ENCODE data around the gene WNT9B. TPM values are rescaled to one million over a fixed set of nuclear protein-coding genes. Genes with fewer than 3 reads are reported as not detected.

WNT9B gene
- total and polyA plus RNA-seq, 2 experiments from 2014 or later, result 0.17 TPM; not detected in 1

DNA sequence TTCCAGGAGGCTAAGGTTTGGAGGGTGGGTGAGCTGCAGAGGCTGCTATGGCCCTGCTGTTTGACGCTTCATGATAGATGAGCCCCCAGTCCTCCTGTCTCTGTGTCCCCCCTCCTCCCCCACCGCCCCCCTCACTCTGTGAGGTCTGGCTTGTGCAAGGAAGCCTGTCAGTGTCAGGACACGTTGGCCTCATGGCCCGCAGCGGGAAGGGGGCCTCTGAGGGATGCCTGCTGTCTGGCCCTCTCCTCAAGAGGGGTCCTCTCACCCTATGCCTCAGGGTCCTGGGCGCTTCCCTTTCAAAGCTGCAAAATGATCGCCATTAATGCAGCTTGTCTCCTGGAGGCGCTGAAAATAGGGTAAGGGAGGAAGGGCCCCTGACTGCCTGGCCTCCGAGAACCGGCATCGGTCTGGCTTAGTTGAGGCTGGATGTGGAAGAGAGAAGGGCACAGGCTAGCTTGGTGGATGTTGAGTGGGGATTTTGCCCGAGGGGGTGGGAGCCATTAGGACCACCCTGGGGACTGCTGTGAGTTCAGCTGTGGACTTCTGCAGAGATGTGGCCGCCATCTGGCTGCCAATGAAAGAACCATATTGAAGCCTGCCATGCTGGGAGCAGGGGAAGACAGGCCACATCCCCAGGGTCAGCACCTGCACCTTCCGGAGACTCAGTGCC is 56.8 kb downstream of the WNT9B start:
- H3K4me2 ChIP-seq, result no peak overlapping the region
- peaks cover 13% of the 10 kb centered on the region for H3K27me3 Mint-ChIP-seq (ENCODE audit: insufficient read depth, low read depth, poor library complexity)
- DNase-seq (ENCODE audit: low spot score), result no peak
- no peaks in the 10 kb centered on the region for H3K79me2 ChIP-seq (replicated peaks; ENCODE audit: insufficient read depth)
- no peaks in the 10 kb centered on the region for H3K4me1 ChIP-seq (ENCODE audit: insufficient read depth)
- no peaks in the 10 kb centered on the region for H3K36me3 Mint-ChIP-seq (ENCODE audit: low read depth)
- H2AFZ ChIP-seq, result no peak overlapping the region
- no peak for TF ChIP-seq EZH2 (IDR thresholded peaks at IDR 0.05; ENCODE audit: low read depth, unreplicated experiment)
- no peak for TF ChIP-seq EZH2phosphoT487 (IDR thresholded peaks at IDR 0.05; ENCODE audit: unreplicated experiment)
- TF ChIP-seq NANOG (IDR thresholded peaks at IDR 0.05; ENCODE audit: borderline replicate concordance), result no peak
- TF ChIP-seq, protein P1, sequence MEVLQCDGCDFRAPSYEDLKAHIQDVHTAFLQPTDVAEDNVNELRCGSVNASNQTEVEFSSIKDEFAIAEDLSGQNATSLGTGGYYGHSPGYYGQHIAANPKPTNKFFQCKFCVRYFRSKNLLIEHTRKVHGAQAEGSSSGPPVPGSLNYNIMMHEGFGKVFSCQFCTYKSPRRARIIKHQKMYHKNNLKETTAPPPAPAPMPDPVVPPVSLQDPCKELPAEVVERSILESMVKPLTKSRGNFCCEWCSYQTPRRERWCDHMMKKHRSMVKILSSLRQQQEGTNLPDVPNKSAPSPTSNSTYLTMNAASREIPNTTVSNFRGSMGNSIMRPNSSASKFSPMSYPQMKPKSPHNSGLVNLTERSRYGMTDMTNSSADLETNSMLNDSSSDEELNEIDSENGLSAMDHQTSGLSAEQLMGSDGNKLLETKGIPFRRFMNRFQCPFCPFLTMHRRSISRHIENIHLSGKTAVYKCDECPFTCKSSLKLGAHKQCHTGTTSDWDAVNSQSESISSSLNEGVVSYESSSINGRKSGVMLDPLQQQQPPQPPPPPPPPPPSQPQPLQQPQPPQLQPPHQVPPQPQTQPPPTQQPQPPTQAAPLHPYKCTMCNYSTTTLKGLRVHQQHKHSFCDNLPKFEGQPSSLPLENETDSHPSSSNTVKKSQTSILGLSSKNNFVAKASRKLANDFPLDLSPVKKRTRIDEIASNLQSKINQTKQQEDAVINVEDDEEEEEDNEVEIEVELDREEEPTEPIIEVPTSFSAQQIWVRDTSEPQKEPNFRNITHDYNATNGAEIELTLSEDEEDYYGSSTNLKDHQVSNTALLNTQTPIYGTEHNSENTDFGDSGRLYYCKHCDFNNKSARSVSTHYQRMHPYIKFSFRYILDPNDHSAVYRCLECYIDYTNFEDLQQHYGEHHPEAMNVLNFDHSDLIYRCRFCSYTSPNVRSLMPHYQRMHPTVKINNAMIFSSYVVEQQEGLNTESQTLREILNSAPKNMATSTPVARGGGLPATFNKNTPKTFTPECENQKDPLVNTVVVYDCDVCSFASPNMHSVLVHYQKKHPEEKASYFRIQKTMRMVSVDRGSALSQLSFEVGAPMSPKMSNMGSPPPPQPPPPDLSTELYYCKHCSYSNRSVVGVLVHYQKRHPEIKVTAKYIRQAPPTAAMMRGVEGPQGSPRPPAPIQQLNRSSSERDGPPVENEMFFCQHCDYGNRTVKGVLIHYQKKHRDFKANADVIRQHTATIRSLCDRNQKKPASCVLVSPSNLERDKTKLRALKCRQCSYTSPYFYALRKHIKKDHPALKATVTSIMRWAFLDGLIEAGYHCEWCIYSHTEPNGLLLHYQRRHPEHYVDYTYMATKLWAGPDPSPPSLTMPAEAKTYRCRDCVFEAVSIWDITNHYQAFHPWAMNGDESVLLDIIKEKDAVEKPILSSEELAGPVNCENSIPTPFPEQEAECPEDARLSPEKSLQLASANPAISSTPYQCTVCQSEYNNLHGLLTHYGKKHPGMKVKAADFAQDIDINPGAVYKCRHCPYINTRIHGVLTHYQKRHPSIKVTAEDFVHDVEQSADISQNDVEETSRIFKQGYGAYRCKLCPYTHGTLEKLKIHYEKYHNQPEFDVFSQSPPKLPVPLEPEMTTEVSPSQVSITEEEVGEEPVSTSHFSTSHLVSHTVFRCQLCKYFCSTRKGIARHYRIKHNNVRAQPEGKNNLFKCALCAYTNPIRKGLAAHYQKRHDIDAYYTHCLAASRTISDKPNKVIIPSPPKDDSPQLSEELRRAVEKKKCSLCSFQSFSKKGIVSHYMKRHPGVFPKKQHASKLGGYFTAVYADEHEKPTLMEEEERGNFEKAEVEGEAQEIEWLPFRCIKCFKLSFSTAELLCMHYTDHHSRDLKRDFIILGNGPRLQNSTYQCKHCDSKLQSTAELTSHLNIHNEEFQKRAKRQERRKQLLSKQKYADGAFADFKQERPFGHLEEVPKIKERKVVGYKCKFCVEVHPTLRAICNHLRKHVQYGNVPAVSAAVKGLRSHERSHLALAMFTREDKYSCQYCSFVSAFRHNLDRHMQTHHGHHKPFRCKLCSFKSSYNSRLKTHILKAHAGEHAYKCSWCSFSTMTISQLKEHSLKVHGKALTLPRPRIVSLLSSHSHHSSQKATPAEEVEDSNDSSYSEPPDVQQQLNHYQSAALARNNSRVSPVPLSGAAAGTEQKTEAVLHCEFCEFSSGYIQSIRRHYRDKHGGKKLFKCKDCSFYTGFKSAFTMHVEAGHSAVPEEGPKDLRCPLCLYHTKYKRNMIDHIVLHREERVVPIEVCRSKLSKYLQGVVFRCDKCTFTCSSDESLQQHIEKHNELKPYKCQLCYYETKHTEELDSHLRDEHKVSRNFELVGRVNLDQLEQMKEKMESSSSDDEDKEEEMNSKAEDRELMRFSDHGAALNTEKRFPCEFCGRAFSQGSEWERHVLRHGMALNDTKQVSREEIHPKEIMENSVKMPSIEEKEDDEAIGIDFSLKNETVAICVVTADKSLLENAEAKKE (CRISPR knock-in tag; IDR thresholded peaks at IDR 0.05), result no peak
- TF ChIP-seq ZNF331 (CRISPR knock-in tag; IDR thresholded peaks at IDR 0.05; ENCODE audit: low read depth), result no peak
- TF ChIP-seq, protein P2, sequence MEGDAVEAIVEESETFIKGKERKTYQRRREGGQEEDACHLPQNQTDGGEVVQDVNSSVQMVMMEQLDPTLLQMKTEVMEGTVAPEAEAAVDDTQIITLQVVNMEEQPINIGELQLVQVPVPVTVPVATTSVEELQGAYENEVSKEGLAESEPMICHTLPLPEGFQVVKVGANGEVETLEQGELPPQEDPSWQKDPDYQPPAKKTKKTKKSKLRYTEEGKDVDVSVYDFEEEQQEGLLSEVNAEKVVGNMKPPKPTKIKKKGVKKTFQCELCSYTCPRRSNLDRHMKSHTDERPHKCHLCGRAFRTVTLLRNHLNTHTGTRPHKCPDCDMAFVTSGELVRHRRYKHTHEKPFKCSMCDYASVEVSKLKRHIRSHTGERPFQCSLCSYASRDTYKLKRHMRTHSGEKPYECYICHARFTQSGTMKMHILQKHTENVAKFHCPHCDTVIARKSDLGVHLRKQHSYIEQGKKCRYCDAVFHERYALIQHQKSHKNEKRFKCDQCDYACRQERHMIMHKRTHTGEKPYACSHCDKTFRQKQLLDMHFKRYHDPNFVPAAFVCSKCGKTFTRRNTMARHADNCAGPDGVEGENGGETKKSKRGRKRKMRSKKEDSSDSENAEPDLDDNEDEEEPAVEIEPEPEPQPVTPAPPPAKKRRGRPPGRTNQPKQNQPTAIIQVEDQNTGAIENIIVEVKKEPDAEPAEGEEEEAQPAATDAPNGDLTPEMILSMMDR (conservative IDR thresholded peaks at IDR 0.05; ENCODE audit: low read depth in 2 of 2), result 0 out of 4 replicates have a peak, but pooled peaks of 1 of the 2 experiments have one; percentile 4
- no peak overlapping the region for H3K27ac ChIP-seq (ENCODE audit: low read depth)
- H3K9me2 ChIP-seq (ENCODE audit: insufficient read depth), result 0 out of 2 replicates have a peak, but pooled peaks cover 3% of the 10 kb centered on the region
- H3K4me3 ChIP-seq, result no peak overlapping the region
- no peaks in the 10 kb centered on the region for H3K36me3 ChIP-seq (ENCODE audit: insufficient read depth)
- ATAC-seq, result no peak
- no peaks in the 10 kb centered on the region for H3K27me3 ChIP-seq (ENCODE audit: insufficient read depth)
- H3K4me3 Mint-ChIP-seq, result no peak overlapping the region
- H4K20me1 ChIP-seq (replicated peaks; ENCODE audit: insufficient read depth), result no peaks in the 10 kb centered on the region
- peaks cover 15% of the 10 kb centered on the region for H3K4me1 Mint-ChIP-seq
- H3K27ac Mint-ChIP-seq, result no peak overlapping the region
- H3K9me3 Mint-ChIP-seq, result no peaks in the 10 kb centered on the region; the same call in 2 of the 3 replicates
- no peaks in the 10 kb centered on the region for H3F3A ChIP-seq (replicated peaks; ENCODE audit: low read depth)

Data from GM23338 (cell line).